Prostate gland (tissue), 2 donors: ENCODE data around the gene IRX4. TPM values are rescaled to one million over a fixed set of nuclear protein-coding genes. Genes with fewer than 3 reads are reported as not detected.

Experiments used
- DNase-seq: peaks from one replicate; pipeline ENCODE4 v3.0.0-alpha.2; 2019; ENCODE audit warnings: low spot score
- H3K27ac ChIP-seq, 2 donors: fragments of 200-600 bp; sonication (generic); 2 replicates each; pipeline ENCODE4 v1.5.1; 2017 to 2019
- H3K27me3 ChIP-seq: fragments of 200-600 bp; sonication (generic); replicated peaks from 2 replicates; pipeline ENCODE4 v1.5.1; 2019; ENCODE audit not compliant: insufficient read depth
- H3K36me3 ChIP-seq, 2 donors: fragments of 200-600 bp; sonication (generic); 1 replicate in 1 of 2; 2 replicates in 1 of 2; pipeline versions ENCODE4 v1.5.1 to v1.8.1; 2017 to 2019
- H3K4me1 ChIP-seq: fragments of 200-600 bp; sonication (generic); replicated peaks from 2 replicates; pipeline ENCODE4 v1.5.1; 2019
- H3K4me3 ChIP-seq, 2 donors: fragments of 200-600 bp; sonication (generic); 2 replicates each; pipeline ENCODE4 v1.5.1; 2017 to 2019
- H3K9me3 ChIP-seq: fragments of 200-600 bp; sonication (generic); 2 replicates; pipeline ENCODE4 v1.5.1; 2017
- POLR2A ChIP-seq: fragments of 450-650 bp; IDR thresholded peaks from one replicate; pipeline ENCODE4 v1.6.1; 2016; ENCODE audit warnings: antibody characterized with exemption, mild to moderate bottlenecking
- POLR2AphosphoS5 ChIP-seq: sonication (generic); formaldehyde crosslinking; IDR thresholded peaks from one replicate; pipeline ENCODE4 v1.6.1; 2017; ENCODE audit warnings: antibody characterized with exemption
- WGBS: methylation state at CpG from one replicate; pipeline ENCODE4 v1.1.5; 2018; 5-methylcytosine and 5-hydroxymethylcytosine counted together
- intact Hi-C: fragments of 100-400 bp; cut with DNase I; formaldehyde crosslinking; loops from one replicate; pipeline ENCODE4 v1.14.2; 2022
- total RNA-seq, 2 donors: library from RNA; depleted of rRNA; stranded (reverse); fragments of >200 nt; gene quantifications; one replicate each; pipeline ENCODE4 v1.1.0, GENCODE V29; 2016
- TF ChIP-seq, protein P1 (sequence below), 4 experiments: fragments of 200-600 bp in 2 of 4; fragments of 450-650 bp in 2 of 4; sonication (generic) in 2 of 4; IDR thresholded peaks; 1 replicate in 3 of 4; 2 replicates in 1 of 4; pipeline ENCODE4 v1.5.1; 2016 to 2019; ENCODE audit warnings: antibody characterized with exemption in 4 of 4, mild to moderate bottlenecking in 2 of 4, moderate library complexity in 2 of 4

The IRX4 gene
- total RNA-seq, 2 donors from 2014 or later = 1.8 to 30.0 TPM

DNA sequence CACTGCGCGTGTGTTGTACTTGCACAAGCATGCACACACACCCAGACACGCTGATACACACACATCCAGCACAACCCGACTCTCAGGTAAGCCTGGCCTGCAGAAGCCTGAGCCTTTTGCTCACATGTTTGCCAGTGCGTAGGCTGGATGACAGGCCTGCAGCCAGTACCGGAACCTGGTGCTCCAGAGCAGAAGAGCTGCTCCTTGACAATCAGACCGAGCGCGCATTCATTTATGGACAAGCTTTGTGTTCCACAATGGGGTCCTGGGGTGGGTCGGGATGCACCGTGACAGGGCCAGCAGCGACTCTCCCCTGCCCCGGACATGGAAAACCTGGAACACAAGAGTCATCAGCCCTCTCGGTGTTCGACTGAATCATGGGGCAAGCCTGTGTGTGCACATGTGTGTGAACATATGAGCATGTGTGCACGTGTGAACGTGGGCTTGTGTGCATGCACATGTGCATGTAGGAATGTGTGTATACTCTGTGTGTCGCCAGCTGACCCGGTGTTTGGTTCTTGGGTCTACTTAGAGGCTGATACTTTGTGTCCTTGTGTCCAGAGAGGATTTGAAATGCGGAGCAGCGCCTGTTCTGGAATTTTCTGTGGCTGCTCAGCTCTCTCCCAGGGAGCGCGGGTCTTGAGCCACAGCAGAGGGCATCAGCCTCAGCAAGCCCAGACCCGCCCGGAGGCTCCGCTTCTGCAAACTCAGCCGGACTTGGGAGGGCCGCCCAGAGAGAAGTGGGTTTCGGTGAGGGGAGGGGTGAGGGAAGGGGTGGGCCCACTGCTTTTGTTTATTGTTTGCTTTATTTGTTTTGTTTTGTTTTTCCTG is 32.2 kb downstream of the IRX4 start:
- no peak overlapping the region for H3K4me3 ChIP-seq

DNA sequence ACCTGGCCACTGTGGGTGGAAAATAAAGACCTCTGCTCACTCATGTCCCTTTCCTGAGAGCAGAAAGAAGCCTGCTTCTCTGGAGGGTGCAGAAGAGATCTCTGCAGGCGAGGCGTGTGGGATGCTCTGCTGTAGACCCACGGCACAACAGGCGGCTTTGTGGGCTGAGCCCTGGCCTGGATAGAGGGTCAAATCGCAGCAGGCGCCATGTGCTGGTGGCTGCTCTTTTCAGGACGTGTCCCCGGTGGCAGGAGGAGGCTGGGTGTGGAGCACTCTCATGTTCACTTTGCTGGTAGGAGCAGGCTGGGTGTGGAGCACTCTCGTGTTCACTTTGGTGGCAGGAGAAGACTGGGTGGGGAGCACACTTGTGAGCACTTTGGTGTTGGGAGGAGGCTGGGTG is 35.1 kb downstream of the IRX4 start:
- Histone ChIP-seq H3K4me3 (no peak overlapping the region), H3K9me3 (no peaks in the 10 kb centered on the region), H3K36me3 (no peaks in the 10 kb centered on the region), H3K27ac (no peak overlapping the region), H3K4me1 (no peaks in the 10 kb centered on the region), H3K27me3 (peaks cover 19% of the 10 kb centered on the region)
- 72% methylated on average over 7 of the region's 9 CpGs for WGBS
- DNase-seq = no peak
- TF ChIP-seq, protein P1, sequence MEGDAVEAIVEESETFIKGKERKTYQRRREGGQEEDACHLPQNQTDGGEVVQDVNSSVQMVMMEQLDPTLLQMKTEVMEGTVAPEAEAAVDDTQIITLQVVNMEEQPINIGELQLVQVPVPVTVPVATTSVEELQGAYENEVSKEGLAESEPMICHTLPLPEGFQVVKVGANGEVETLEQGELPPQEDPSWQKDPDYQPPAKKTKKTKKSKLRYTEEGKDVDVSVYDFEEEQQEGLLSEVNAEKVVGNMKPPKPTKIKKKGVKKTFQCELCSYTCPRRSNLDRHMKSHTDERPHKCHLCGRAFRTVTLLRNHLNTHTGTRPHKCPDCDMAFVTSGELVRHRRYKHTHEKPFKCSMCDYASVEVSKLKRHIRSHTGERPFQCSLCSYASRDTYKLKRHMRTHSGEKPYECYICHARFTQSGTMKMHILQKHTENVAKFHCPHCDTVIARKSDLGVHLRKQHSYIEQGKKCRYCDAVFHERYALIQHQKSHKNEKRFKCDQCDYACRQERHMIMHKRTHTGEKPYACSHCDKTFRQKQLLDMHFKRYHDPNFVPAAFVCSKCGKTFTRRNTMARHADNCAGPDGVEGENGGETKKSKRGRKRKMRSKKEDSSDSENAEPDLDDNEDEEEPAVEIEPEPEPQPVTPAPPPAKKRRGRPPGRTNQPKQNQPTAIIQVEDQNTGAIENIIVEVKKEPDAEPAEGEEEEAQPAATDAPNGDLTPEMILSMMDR (IDR thresholded peaks at IDR 0.05) = no peak
- TF ChIP-seq POLR2AphosphoS5 = no peak
- no peak for TF ChIP-seq POLR2A
- intact Hi-C loops = no loop called here

More for the DNA sequence above, 32.2 kb downstream of the IRX4 start:
- 61% methylated on average over 29 of the region's 29 CpGs for WGBS
- intact Hi-C loops = no loop called here
- H3K4me1 ChIP-seq = no peaks in the 10 kb centered on the region
- H3K27me3 ChIP-seq = peaks cover 25% of the 10 kb centered on the region
- TF ChIP-seq POLR2AphosphoS5 (no peak), POLR2A (no peak)
- TF ChIP-seq, protein P1 (IDR thresholded peaks at IDR 0.05) = no peak
- DNase-seq = no peak
- H3K27ac ChIP-seq = no peak overlapping the region
- H3K9me3 ChIP-seq = no peaks in the 10 kb centered on the region
- H3K36me3 ChIP-seq = no peaks in the 10 kb centered on the region

- no peak overlapping the region for H3K27ac ChIP-seq
- DNase-seq = no peak
- TF ChIP-seq POLR2AphosphoS5 (no peak), POLR2A (no peak)
- TF ChIP-seq, protein P1 (IDR thresholded peaks at IDR 0.05) = no peak
- no peaks in the 10 kb centered on the region for H3K4me1 ChIP-seq
- intact Hi-C loops = no loop called here
- no peaks in the 10 kb centered on the region for H3K36me3 ChIP-seq
- no peaks in the 10 kb centered on the region for H3K9me3 ChIP-seq
- peaks cover 16% of the 10 kb centered on the region for H3K27me3 ChIP-seq
- 68% methylated on average over 10 of the region's 10 CpGs for WGBS
- no peak overlapping the region for H3K4me3 ChIP-seq
Measured at GRCh38 chr5:1847056-1847455, 35.7 kb downstream of the IRX4 start.

DNA sequence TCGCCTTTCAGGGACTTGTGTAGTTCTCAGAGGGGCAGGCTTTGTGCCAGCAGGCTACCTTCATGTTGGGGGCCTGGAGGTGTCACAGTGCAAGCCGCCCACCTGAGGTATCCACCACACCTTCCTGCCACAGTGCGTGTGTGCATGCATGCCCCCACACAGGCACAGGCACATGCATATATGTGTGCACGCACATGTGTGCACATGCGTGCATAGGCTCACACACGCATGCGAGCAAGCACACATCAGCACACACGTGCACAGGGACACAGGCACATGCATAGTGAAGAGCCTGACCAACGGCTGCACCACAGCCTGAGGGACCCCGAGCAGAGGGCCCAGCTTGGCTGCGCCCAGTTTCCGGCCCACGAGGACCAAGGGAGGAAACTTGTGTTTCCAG is 36.1 kb downstream of the IRX4 start:
- WGBS = 92% methylated on average over 13 of the region's 13 CpGs
- TF ChIP-seq POLR2AphosphoS5 = no peak
- TF ChIP-seq, protein P1 (IDR thresholded peaks at IDR 0.05) = no peak
- no peak for TF ChIP-seq POLR2A
- Histone ChIP-seq H3K4me3 (no peak overlapping the region), H3K36me3 (no peaks in the 10 kb centered on the region), H3K27ac (no peak overlapping the region), H3K27me3 (peaks cover 12% of the 10 kb centered on the region), H3K4me1 (no peaks in the 10 kb centered on the region), H3K9me3 (no peaks in the 10 kb centered on the region)
- intact Hi-C loops = no loop called here
- no peak for DNase-seq

DNA sequence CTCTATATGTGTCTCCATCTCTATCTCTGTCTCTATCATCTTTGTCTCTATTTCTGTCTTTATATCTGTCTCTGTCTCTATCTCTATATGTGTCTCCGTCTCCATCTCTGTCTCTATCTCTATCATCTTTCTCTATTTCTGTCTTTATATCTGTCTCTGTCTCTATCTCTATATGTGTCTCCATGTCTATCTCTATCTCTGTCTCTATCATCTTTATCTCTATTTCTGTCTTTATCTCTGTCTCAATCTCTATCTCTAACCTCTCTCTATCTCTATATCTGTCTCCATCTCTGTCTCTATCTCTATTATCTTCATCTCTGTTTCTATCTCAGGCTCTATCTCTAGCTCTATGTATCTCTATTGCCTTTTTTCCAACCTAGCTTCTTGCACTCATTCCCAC is 37.0 kb downstream of the IRX4 start:
- no peak for DNase-seq
- H3K36me3 ChIP-seq = no peaks in the 10 kb centered on the region
- TF ChIP-seq POLR2A = no peak
- TF ChIP-seq, protein P1 (IDR thresholded peaks at IDR 0.05) = no peak
- TF ChIP-seq POLR2AphosphoS5 = no peak
- H3K4me3 ChIP-seq = no peak overlapping the region
- no peaks in the 10 kb centered on the region for H3K4me1 ChIP-seq
- H3K27me3 ChIP-seq = peaks cover 5% of the 10 kb centered on the region
- intact Hi-C loops = no loop called here
- no peaks in the 10 kb centered on the region for H3K9me3 ChIP-seq
- 64% methylated on average over 1 of the region's 1 CpG for WGBS
- no peak overlapping the region for H3K27ac ChIP-seq
